HG02870 (cell line): ENCODE measurements around the gene HBD.

Experiments used
- ATAC-seq: cut with Tn5 transposase; IDR thresholded peaks from one replicate; pipeline ENCODE4 v1.9.1; 2021; ENCODE audit warnings: mild to moderate bottlenecking, moderate library complexity; ENCODE audit not compliant: unreplicated experiment

Gene HBD

GRCh38 chr11:5235364-5236095 is 1.2 kb upstream of the HBD start:
- no peak for ATAC-seq

DNA sequence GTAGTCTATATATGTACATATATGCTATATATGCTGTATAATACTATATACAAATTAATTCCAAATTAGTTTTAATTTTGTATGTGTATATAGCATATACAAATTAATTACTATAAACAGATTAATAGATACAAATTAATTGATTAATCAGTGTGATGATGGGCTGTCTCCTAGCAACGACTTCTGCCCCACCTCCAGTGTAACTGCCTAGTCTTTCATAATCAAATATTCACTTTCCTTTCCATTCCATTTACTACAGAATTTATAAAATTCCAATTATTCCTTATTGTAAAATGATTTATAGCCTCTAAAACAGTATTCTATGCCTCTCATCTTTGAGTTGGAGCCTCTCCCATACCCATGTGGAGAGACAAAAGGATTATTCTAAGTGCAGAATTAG is 976 bp downstream of the HBD start:
- no peak for ATAC-seq

GRCh38 chr11:5232821-5233220 is 1.5 kb downstream of the HBD start:
- ATAC-seq: no peak

DNA sequence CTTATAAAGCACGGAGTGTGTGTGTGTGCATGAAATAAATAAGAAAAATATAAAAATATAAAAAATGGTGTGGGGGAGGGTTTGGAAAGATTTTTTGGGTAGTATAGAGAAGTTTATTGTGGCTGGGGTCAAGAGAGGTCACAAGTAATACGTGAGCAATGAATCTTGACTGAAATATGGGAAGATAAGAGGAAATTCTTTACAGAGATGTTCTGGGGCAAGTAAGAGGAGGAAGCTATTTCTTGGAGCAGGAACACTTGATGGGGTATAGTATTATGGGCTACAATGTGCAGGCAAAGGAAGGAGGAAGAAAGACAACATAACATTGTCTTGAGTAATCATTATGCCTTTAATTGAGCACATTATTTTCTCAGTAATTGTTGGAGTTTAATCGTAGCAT is 2.1 kb downstream of the HBD start:
- no peak for ATAC-seq

DNA sequence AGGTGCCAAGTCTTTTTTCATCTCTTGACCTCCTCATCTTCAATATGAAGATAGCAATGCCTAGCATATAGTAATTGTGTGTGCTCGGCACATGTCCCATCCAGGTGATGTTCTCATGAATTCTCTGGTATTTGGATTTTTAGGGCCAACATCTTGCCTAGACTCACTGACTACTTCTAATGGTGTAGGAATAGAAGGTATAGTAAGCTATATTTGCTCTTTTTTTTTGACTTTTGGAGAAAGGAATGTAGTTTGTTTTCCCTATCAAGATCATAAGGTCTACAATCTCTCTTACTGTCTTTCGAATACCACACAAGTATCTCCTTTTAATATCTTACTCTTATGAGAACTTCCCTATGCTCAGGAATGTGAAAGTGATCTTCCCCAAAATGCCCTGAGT is 3.2 kb downstream of the HBD start:
- no peak for ATAC-seq

GRCh38 chr11:5230266-5230665 is 4.0 kb downstream of the HBD start:
- ATAC-seq: no peak

GRCh38 chr11:5229796-5230195 is 4.5 kb downstream of the HBD start:
- no peak for ATAC-seq

GRCh38 chr11:5229356-5229755 is 4.9 kb downstream of the HBD start:
- peak; percentile 43 for ATAC-seq

GRCh38 chr11:5228124-5228523 is 6.2 kb downstream of the HBD start:
- ATAC-seq: no peak

- ATAC-seq: no peak
These were observed 6.6 kb downstream of the HBD start for GRCh38 chr11:5227681-5228080.

DNA sequence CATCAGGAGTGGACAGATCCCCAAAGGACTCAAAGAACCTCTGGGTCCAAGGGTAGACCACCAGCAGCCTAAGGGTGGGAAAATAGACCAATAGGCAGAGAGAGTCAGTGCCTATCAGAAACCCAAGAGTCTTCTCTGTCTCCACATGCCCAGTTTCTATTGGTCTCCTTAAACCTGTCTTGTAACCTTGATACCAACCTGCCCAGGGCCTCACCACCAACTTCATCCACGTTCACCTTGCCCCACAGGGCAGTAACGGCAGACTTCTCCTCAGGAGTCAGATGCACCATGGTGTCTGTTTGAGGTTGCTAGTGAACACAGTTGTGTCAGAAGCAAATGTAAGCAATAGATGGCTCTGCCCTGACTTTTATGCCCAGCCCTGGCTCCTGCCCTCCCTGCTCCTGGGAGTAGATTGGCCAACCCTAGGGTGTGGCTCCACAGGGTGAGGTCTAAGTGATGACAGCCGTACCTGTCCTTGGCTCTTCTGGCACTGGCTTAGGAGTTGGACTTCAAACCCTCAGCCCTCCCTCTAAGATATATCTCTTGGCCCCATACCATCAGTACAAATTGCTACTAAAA is 7.5 kb downstream of the HBD start, which contains the start of gene HBB:
Gene HBB, minus strand, starts transcription at position 340 of the 579 bp plus-strand sequence. Its CDS starts 50 bp downstream, at position 290.
- no peak for ATAC-seq

DNA sequence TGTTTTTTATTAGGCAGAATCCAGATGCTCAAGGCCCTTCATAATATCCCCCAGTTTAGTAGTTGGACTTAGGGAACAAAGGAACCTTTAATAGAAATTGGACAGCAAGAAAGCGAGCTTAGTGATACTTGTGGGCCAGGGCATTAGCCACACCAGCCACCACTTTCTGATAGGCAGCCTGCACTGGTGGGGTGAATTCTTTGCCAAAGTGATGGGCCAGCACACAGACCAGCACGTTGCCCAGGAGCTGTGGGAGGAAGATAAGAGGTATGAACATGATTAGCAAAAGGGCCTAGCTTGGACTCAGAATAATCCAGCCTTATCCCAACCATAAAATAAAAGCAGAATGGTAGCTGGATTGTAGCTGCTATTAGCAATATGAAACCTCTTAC is 8.8 kb downstream of the HBD start:
- ATAC-seq: no peak

GRCh38 chr11:5224538-5225479 is 9.5 kb downstream of the HBD start:
- no peak for ATAC-seq

- no peak for ATAC-seq
These were observed 10.6 kb downstream of the HBD start for GRCh38 chr11:5223686-5224085.

DNA sequence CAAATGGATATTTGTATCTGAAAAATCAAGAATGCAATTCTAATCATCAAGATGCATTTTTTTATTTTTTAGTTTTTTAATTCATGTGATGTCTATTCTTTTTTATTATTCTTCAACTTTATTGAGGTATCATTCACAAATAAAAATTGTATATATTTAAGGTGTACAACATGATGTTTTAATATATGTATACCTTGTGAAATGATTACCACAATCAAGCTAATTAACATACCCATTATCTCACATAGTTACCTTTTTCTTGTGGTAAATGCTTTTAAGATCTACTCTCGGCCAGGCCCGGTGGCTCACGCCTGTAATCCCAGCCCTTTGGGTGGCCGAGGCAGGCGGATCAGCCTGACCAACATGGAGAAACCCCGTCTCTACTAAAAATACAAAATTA is 11.1 kb downstream of the HBD start:
- no peak for ATAC-seq

- ATAC-seq: no peak
These were observed 23.9 kb downstream of the HBD start for GRCh38 chr11:5210376-5210885.

DNA sequence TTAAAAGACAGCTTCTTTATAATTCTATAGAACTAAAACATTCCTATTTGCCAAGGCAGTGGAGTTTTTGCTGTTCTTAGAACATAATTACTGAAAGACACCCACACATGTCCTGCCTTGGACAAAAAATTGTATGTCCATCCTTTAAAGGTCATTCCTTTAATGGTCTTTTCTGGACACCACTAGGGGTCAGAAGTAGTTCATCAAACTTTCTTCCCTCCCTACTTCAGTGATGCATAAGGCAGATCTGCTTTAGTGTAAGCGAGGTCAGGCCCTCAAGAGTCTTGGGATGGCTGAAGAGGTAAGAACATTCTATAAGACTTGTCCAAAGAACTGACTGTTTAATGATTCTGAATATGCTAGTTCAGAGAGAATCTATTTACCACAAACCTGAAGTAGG is 29.5 kb downstream of the HBD start:
- ATAC-seq: no peak

- no peak for ATAC-seq
These were observed 30.9 kb downstream of the HBD start for GRCh38 chr11:5203366-5203765.

GRCh38 chr11:5200582-5200981 is 33.7 kb downstream of the HBD start, which contains the start of gene OR51V1:
Gene OR51V1 (minus strand): TSS chr11:5200682. CDS start chr11:5200682, 0 bp downstream.
- no peak for ATAC-seq

- no peak for ATAC-seq
These were observed 36.0 kb downstream of the HBD start for GRCh38 chr11:5198285-5198684.

DNA sequence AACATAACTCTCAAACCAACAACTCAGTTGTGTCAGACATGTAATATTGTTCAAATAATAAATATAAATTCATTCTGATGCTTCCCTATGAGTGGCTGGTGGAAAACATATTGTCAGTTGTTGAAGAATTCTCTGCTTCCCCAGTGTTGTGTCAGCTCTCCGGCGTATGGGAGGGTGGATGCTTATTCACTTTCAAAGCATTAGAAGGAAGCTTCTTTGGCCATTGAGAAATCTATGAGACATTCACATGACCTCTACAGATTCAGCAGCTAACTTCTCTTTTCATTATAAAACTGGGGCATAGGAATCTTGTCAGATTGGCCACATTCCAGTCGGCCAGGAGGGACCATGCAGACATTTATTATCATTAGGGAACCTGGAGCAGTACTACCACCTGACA is 36.7 kb downstream of the HBD start:
- ATAC-seq: no peak
